ENCODE results near the gene PSMD14. TPM values are rescaled to one million over a fixed set of nuclear protein-coding genes. Genes with fewer than 3 reads are reported as not detected.

Gene PSMD14
- total RNA-seq, 1 experiment from 2014 or later: 93.7 TPM

GRCh38 chr2:161436411-161436810 lies 128.2 kb downstream of the PSMD14 start:
- POLR2A ChIA-PET: interaction anchor here (0.6 kb wide), 1 partner anchor 441 kb away, joined by 3 read pairs; no protein-coding TSS in a partner anchor
- Histone ChIP-seq H3K36me3 (ENCODE audit: control insufficient read depth, insufficient read depth, low read length) (no peaks in the 10 kb centered on the region), H3K4me1 (ENCODE audit: control insufficient read depth, insufficient read depth, low read length) (no peaks in the 10 kb centered on the region), H3K27ac (ENCODE audit: low read length) (no peak overlapping the region), H3K9me3 (ENCODE audit: control insufficient read depth, insufficient read depth, low read depth, low read length) (no peaks in the 10 kb centered on the region), H3K4me3 (ENCODE audit: low read depth in 2 of 2, low read length in 2 of 2) (no peak overlapping the region), H3K27me3 (ENCODE audit: control insufficient read depth, insufficient read depth, low read length) (peaks cover 2% of the 10 kb centered on the region; the same call in 1 of the 2 replicates)
- CTCF ChIA-PET: no interaction called here
- in situ Hi-C loops (cut with HindIII; ENCODE audit: low pct_unique_long_range_greater_than_20kb, low sequenced_read_pairs): no loop called here
- ATAC-seq: no peak
- TF ChIP-seq TCF7L2 (IDR thresholded peaks at IDR 0.05; ENCODE audit: low read depth, low read length): no peak
- BruUV-seq (replicated peaks): no TSS peak
- intact Hi-C loops (cut with micrococcal nuclease; ENCODE audit: unreplicated experiment): no loop called here
- no peak for DNase-seq (ENCODE audit: low read depth, low spot score)

- CTCF ChIA-PET: no interaction called here
- Histone ChIP-seq H3K27me3 (ENCODE audit: control insufficient read depth, insufficient read depth, low read length) (no peaks in the 10 kb centered on the region; the same call in 1 of the 2 replicates), H3K9me3 (ENCODE audit: control insufficient read depth, insufficient read depth, low read depth, low read length) (no peaks in the 10 kb centered on the region), H3K27ac (ENCODE audit: low read length) (no peak overlapping the region), H3K36me3 (ENCODE audit: control insufficient read depth, insufficient read depth, low read length) (no peaks in the 10 kb centered on the region), H3K4me1 (ENCODE audit: control insufficient read depth, insufficient read depth, low read length) (no peaks in the 10 kb centered on the region), H3K4me3 (ENCODE audit: low read depth in 2 of 2, low read length in 2 of 2) (no peak overlapping the region)
- no peak for ATAC-seq
- in situ Hi-C loops (cut with HindIII; ENCODE audit: low pct_unique_long_range_greater_than_20kb, low sequenced_read_pairs): no loop called here
- BruUV-seq (replicated peaks): no TSS peak
- intact Hi-C loops (cut with micrococcal nuclease; ENCODE audit: unreplicated experiment): no loop called here
- DNase-seq (ENCODE audit: low read depth, low spot score): no peak
- POLR2A ChIA-PET: no interaction called here
- TF ChIP-seq REST (IDR thresholded peaks at IDR 0.05; ENCODE audit: insufficient read depth in 1 of 2, low read depth in 2 of 2, low read length in 1 of 2) (no peak), POLR2AphosphoS5 (IDR thresholded peaks at IDR 0.05; ENCODE audit: low read depth, low read length) (no peak), CTCF (IDR thresholded peaks at IDR 0.05) (no peak), TCF7L2 (IDR thresholded peaks at IDR 0.05; ENCODE audit: low read depth, low read length) (no peak), SIN3A (IDR thresholded peaks at IDR 0.05; ENCODE audit: borderline replicate concordance, insufficient read depth, low read depth, low read length) (no peak)
These were observed 130.4 kb downstream of the PSMD14 start for GRCh38 chr2:161438598-161438997.

- Histone ChIP-seq H3K36me3 (ENCODE audit: control insufficient read depth, insufficient read depth, low read length) (no peaks in the 10 kb centered on the region), H3K4me1 (ENCODE audit: control insufficient read depth, insufficient read depth, low read length) (no peaks in the 10 kb centered on the region), H3K27me3 (ENCODE audit: control insufficient read depth, insufficient read depth, low read length) (no peaks in the 10 kb centered on the region; the same call in 1 of the 2 replicates), H3K9me3 (ENCODE audit: control insufficient read depth, insufficient read depth, low read depth, low read length) (no peaks in the 10 kb centered on the region), H3K27ac (ENCODE audit: low read length) (no peak overlapping the region), H3K4me3 (ENCODE audit: low read depth in 2 of 2, low read length in 2 of 2) (no peak overlapping the region)
- DNase-seq (ENCODE audit: low read depth, low spot score) (no peak), ATAC-seq (no peak)
- intact Hi-C loops (cut with micrococcal nuclease; ENCODE audit: unreplicated experiment): no loop called here
- TF ChIP-seq SIN3A (IDR thresholded peaks at IDR 0.05; ENCODE audit: borderline replicate concordance, insufficient read depth, low read depth, low read length) (no peak), REST (IDR thresholded peaks at IDR 0.05; ENCODE audit: insufficient read depth in 1 of 2, low read depth in 2 of 2, low read length in 1 of 2) (no peak), CTCF (IDR thresholded peaks at IDR 0.05) (no peak), TCF7L2 (IDR thresholded peaks at IDR 0.05; ENCODE audit: low read depth, low read length) (no peak), POLR2AphosphoS5 (IDR thresholded peaks at IDR 0.05; ENCODE audit: low read depth, low read length) (no peak)
- in situ Hi-C loops (cut with HindIII; ENCODE audit: low pct_unique_long_range_greater_than_20kb, low sequenced_read_pairs): no loop called here
- CTCF ChIA-PET: no interaction called here
- POLR2A ChIA-PET: no interaction called here
- no TSS peak for BruUV-seq (replicated peaks)
These were observed 136.9 kb downstream of the PSMD14 start for GRCh38 chr2:161445097-161445496.

Data from Panc1 (cell line).